Glutamatergic neuron (in vitro differentiated cells): ENCODE results near the gene LCN2. TPM values are rescaled to one million over a fixed set of nuclear protein-coding genes. Genes with fewer than 3 reads are reported as not detected.
A peak's percentile ranks its signal among the peaks of the same experiment; 100 is the strongest.

Experiments used
- DNase-seq: peaks from one replicate; pipeline ENCODE4 v3.0.0; 2022
- H3K27ac Mint-ChIP-seq: one replicate; pipeline ENCODE4 v1.8.0; 2020; ENCODE audit warnings: mild to moderate bottlenecking, mixed read lengths, inconsistent platforms; ENCODE audit not compliant: unreplicated experiment
- H3K27me3 Mint-ChIP-seq: one replicate; pipeline ENCODE4 v1.8.0; 2020; ENCODE audit warnings: mild to moderate bottlenecking, moderate library complexity, mixed read lengths, inconsistent platforms; ENCODE audit not compliant: unreplicated experiment
- H3K36me3 Mint-ChIP-seq: one replicate; pipeline ENCODE4 v1.8.0; 2020; ENCODE audit warnings: mild to moderate bottlenecking, mixed read lengths, inconsistent platforms; ENCODE audit not compliant: unreplicated experiment
- H3K4me1 Mint-ChIP-seq: one replicate; pipeline ENCODE4 v1.8.0; 2020; ENCODE audit warnings: mild to moderate bottlenecking, low read depth, mixed read lengths, inconsistent platforms; ENCODE audit not compliant: unreplicated experiment
- H3K4me3 Mint-ChIP-seq: one replicate; pipeline ENCODE4 v1.8.0; 2020; ENCODE audit warnings: mild to moderate bottlenecking, mixed read lengths, inconsistent platforms; ENCODE audit not compliant: unreplicated experiment
- H3K9me3 Mint-ChIP-seq: one replicate; pipeline ENCODE4 v1.8.0; 2020; ENCODE audit warnings: mild to moderate bottlenecking, moderate library complexity, mixed read lengths, inconsistent platforms; ENCODE audit not compliant: unreplicated experiment
- CTCF ChIP-seq: fragments of 200-600 bp; sonication (generic); IDR thresholded peaks from one replicate; pipeline ENCODE4 v1.5.0; 2021; ENCODE audit not compliant: partially characterized antibody, unreplicated experiment
- total RNA-seq: library from RNA; stranded (reverse); fragmentation: NEBNext Ultra II Directional; extraction: Animal tissue kit (Norgen Biotek cat#: 25700); gene quantifications from one replicate; pipeline ENCODE4 v1.2.1, GENCODE V29; 2021; ENCODE audit not compliant: unreplicated experiment

LCN2 gene
- total RNA-seq, 1 donor from 2014 or later = not detected

GRCh38 chr9:128190516-128191405, 41.5 kb downstream of the LCN2 start:
- Mint-ChIP-seq H3K27me3 (peaks cover 8% of the 10 kb centered on the region), H3K36me3 (peaks cover 6% of the 10 kb centered on the region), H3K4me1 (peaks cover 3% of the 10 kb centered on the region), H3K9me3 (peaks cover 4% of the 10 kb centered on the region), H3K27ac (peak overlapping the region; percentile 95), H3K4me3 (peak overlapping the region; percentile 98)
- no peak for DNase-seq
- TF ChIP-seq CTCF = no peak

GRCh38 chr9:128191406-128192046, 42.3 kb downstream of the LCN2 start, which contains the start of gene CIZ1:
Gene CIZ1 (minus strand): TSS chr9:128191572. CDS start chr9:128190857, 715 bp downstream.
- H3K27me3 Mint-ChIP-seq = peaks cover 6% of the 10 kb centered on the region
- H3K4me1 Mint-ChIP-seq = peaks cover 3% of the 10 kb centered on the region
- H3K4me3 Mint-ChIP-seq = peak within 1 kb of the TSS; percentile 98
- H3K27ac Mint-ChIP-seq = peak within 1 kb of the TSS; percentile 95
- H3K9me3 Mint-ChIP-seq = peaks cover 4% of the 10 kb centered on the region
- peak; percentile 75 for TF ChIP-seq CTCF
- peak; percentile 85 for DNase-seq
- peaks cover 2% of the 10 kb centered on the region for H3K36me3 Mint-ChIP-seq

- Mint-ChIP-seq H3K4me1 (peaks cover 11% of the 10 kb centered on the region), H3K9me3 (peaks cover 6% of the 10 kb centered on the region), H3K27ac (peak overlapping the region; percentile 55), H3K27me3 (peaks cover 6% of the 10 kb centered on the region), H3K36me3 (no peaks in the 10 kb centered on the region), H3K4me3 (no peak overlapping the region)
- peak; percentile 73 for DNase-seq
- TF ChIP-seq CTCF = no peak
These were observed 43.5 kb downstream of the LCN2 start for GRCh38 chr9:128192601-128193371.

GRCh38 chr9:128193469-128194096, 44.3 kb downstream of the LCN2 start:
- no peak for DNase-seq
- no peak for TF ChIP-seq CTCF
- Mint-ChIP-seq H3K36me3 (no peaks in the 10 kb centered on the region), H3K4me1 (peaks cover 11% of the 10 kb centered on the region), H3K9me3 (peaks cover 6% of the 10 kb centered on the region), H3K4me3 (no peak overlapping the region), H3K27me3 (peaks cover 6% of the 10 kb centered on the region), H3K27ac (no peak overlapping the region)
